Activated CD4-positive, alpha-beta T cell treated with anti-CD3 and anti-CD28 coated beads, Interleukin-2, amount 50 U/mL, for 48 hours (primary cell): Measurements from ENCODE around the gene BGN.

Experiments used
- DNase-seq, 2 experiments: peaks; one replicate each; pipeline ENCODE4 v3.0.0-alpha.2; 2020

The BGN gene

DNA sequence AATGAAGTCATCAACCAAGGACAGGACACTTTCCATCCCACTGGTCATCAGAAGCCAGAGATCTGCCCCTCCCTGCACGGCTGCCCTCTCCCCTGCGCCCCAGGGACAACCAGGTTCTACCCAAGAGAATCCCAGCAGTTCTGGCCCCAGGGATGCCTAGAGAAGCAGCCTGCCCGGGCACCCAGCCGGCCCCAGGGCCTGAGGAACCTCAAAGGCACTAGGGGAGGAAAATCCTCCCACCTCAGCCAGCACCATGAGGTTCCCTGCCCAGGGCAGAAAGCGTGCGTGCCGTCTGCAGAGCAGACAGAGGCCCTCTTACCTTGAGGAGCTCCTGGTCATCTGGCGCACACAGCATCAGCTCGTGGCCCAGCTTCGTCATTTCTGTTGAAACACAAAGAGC, 32.5 kb upstream of the BGN start:
- no peak for DNase-seq

DNA sequence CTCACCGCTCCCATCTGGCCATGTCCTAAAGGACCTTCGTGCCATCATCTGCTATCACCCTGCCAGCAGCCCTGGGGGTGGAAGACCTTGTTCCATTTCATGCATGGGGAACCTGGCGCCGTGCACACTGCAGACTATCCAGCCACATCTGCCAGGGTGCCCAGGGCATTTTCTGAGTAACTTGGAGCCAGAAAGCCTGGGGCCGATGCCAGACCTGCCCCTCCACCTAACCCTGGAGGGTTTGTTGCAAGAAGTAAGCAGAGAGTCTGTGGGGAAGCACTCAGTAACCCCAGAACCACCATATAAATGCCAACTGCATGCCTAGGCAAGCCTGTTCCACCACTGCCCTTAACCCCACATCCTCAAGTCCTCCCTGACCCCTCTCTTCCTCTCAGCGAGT, 31.7 kb upstream of the BGN start:
- no peak for DNase-seq

DNA sequence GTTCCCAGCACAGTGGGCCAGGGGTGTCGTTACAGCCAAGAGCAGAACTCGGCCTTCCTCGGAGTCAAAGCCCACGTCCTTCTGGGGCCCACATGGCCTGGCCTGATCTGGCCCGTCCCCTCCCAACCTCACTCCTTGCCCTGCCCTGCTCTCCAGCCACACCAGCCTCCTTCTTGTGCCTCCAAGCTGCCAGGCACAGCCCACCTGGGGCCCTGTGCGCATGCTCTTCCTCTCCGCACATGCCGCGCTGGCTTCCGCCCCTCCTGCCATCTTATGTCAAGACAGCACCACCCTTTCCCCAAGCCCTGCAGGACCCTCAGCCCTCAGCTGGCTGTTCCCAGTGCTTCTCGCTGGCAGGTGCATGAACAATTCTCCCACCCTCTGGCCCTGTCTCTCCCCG, 31.2 kb upstream of the BGN start:
- no peak for DNase-seq

DNA sequence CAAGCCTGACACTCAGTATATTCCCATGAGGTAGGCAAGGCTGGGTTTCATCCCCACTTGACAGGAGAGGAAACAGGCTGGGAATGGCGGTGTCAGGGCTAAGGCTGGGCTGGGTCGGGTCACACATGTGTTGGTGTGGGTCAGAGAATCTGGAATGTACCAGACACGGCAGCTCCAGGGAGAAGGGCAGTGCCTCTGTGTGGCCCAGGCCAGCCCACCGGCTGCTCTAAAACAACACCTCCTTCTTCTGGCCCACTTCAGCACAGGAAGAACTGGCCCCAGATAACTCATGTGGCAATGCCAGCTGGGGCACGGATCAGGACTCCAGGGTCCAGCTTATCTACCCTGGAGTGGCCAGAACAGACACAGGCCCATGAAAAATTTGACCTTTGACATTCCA, 30.7 kb upstream of the BGN start:
- DNase-seq = no peak

DNA sequence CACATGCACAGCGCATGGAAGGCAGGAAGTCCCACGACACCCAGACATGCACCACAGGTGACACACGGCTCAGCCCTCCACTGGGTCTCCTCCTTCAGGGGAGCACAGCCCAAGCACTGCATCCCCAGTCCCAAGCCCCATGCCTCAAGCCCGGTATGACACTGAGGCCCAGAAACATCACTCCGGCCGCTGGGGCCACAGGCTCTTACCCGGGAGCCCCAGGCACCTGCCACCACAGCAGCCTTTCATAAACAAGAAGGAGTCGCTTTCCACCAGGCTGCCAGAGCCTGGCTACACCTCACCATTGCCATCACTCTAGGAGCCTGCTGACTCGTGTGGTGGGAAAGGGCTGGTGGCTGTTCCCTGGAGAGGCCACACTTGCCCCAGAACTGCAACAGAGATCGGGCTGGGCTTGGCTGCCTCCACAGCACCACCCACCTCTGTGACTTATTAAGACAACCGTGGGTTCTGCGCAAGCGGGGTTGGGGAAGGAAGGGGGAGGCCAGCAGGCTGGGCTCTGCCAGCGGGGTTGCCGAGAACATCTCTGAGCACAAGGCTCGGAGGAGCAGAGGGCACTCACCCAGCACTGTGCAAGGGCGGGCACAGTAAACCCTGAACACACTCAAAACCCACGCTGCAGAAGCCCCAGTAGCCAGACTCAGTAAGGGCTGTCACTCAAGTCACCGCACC, 28.9 kb upstream of the BGN start:
- no peak for DNase-seq

DNA sequence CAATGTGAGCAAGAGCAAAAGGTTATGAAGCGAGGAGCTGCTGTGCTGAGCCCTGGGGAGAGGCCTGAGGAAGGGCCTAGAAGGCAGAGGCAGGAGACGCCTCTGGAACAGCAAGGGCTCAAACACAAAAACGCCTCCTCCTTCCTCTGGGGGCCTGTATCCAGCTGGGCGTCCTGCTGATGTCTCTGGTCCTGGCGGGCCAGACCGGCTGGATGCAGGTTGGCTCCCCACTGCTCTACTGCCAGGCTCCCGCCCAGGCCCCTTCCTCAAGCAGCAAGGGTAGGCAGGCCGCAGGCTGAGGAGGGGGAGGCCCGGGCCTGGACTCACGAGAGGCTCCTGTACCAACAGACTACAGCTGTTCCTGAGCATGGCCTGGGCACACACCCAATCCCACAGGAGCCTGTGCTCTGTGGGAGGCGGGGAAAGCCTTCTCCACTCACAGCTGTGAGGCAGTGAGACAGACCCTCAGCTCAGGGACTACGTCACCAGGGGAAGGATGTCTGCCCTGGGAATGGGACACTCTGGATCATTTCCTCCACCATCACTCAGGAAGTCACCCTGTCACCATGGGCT, 26.7 kb upstream of the BGN start:
- no peak for DNase-seq

DNA sequence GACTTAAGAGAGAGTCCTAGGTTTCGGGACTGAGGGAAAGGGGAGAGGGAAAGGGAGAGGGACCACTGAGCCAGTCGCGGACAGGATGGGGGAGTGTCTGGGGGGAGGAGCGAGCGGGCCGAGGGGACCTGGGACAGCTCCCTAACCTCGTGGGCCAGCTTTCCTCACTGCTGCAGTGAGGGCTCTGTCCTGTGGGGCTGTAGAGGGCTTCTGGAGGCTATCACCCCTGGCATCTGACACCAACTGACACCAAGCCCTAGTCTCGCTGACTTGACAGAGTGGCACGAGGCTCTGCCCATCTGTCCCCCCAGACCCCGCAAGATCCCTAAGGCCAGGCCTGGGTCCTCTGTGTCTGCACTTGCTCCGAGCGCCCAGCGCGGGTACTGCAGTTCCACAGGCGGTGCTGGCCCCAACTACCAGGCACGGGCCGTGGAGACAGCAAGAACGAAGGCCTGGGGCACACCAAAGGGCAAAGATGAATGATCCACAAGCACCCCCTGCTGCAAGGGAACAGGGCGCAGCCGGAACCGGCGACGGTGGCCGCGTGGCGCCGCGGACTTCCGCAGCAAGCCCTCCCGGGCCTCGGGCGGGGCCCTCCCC, 24.9 kb upstream of the BGN start:
- peak; percentile 20 to 36 for DNase-seq

DNA sequence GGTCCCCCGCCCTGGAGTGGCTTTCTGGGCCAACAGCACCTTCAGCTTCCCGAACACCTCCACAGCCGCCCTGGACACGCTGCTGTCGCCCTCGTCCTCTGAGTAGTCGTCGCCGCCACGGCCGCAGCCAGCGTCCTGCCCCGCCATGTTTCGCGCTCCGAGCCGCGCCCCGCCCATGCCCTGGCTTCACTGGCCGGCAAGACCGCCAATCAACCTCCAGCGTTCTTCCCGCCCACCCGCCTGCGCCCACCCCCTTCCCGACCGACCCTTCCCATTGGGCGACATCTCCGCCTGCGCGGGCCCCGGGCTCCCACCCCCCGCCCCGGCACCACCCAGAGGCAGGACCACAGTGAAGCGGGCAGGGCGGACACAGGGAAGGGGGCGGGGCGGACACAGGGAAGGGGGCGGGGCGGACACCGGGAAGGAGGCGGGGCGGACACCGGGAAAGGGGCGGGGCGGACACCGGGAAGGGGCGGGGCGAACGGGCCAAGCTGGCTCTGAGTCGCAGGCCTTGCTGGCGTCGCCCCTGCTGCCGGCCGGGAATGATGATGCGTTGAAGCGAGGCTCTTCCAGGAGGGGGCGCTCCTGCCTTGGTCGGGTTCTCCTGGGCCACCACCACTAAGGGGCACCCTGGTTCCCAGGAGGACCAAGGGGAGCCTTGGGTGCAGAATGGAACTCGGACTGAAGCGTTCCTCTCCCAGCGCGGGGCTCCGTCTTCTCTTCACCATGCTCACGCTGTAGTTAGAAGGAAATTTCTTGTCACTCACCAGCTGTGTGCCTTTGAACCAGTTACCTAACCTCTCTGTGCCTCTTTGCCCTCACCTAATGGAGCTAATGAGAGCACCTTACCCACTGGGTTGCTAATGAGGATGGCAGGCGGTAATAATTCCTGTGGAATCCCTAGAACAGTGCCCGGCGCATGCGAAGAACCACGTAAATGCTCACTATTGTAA, 24.1 kb upstream of the BGN start, which contains the start of gene HAUS7:
Gene HAUS7 (minus strand): TSS at position 166 of the 953 bp plus-strand sequence. CDS start 19 bp downstream, at position 147.
- peak; percentile 82 to 88 for DNase-seq

DNA sequence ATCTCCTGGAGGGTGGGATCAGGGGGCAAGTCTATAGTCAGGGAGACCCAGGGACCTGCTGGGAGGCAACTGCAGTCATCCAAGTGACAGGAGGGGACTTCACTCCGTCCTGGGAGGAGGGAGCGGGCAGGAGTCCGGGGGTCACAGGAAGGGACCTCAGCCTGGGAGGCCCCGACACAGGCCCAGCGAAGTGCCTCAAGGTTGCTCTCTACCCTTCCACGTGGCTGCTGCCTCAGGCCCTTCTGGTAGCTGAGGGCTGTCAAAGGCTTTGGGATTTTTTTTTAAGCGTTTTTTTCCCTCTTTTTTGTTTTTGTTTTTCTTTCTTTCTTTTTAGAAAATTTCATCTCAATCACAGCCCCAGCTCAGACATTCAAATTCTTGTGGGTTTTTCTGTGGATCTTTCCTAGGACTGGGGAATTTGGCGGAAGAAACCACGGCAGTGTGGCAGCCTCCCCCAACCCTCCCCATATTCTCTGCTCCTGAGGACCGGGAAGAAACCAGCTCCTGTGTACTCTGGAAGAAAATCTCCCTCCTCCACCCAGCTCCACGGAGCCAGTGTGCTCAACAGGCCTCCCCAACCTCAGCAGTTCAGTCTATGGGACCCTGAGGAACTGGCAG, 23.0 kb upstream of the BGN start:
- DNase-seq = no peak

DNA sequence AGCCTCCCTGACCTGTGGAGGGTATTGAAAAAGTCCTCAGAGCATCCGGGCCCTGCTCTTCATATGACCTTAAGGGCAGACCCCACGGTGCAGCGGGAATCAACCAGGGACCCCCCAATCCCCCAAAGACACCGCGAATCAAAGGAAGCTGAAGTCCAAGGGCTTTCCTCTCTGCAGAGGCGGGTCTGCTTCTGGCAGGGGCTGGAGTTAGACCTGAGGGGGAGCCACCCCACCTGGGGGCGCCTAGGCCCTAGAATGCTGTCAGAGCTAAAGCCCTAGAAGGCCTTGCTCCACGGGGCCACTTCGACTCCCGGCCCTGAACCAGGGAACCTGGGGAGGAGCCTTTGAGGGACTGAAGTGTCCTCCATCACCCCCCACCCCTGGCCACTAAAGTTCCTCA, 21.7 kb upstream of the BGN start:
- no peak for DNase-seq

DNA sequence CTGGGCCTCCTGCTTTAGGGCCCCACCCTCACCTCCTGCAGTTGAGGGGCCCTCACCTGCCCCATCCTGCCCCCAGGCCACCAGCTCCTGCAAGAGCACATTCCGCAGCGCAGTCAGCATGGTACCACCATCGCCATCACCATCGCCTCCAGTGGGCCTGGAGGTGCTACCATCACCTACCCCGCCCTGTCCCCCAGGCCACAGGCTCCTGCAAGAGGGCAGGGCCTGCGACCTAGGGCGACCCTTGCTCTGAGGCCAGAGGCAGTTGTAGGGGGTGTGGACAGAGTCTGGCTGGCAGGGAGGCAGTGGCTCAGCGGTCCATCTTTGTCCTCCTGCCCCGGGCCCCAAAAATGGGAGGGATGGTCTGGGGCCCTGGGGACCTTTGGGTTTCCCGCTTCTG, 20.5 kb upstream of the BGN start:
- DNase-seq = no peak

DNA sequence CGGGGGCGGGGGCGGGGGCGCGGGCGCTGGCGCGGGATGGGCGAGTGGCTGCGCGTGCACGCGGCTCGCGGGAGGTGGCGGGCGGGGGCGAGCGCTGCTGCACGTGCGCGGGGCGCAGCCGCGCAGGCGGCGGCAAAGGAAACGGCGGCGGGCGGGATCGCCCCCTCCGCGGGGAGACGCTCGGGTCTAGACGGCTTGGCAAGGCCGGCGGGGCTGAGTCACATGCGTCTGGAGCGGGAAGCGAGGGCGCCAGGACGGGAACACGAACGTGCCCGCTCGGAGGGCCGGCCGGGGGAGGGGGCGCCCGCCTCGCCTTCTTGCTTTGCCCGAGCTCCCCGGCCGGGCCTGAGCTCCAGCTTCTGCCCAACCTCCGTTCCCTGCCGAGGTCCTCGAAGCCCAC, 20.1 kb upstream of the BGN start:
- peak; percentile 21 to 32 for DNase-seq

DNA sequence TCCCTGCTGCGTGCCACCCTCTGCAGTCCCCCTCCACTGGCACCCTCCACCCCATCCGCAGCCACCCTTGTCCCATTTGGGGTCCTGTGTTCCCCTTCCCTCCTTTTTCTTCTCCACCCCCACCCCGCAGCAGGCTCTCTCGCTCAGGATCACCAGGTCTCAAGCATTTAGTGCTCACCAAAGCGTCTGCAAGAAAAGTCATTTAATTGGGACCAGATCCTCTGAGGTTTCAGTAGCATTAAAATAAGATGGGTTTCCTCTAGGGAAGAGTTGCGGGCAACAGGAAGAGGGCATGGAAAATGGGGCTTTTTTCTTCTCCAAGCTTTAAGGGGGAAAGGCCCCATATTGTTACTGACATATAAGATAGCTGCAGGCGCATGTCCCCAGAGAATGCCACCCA, 19.5 kb upstream of the BGN start:
- DNase-seq = no peak

DNA sequence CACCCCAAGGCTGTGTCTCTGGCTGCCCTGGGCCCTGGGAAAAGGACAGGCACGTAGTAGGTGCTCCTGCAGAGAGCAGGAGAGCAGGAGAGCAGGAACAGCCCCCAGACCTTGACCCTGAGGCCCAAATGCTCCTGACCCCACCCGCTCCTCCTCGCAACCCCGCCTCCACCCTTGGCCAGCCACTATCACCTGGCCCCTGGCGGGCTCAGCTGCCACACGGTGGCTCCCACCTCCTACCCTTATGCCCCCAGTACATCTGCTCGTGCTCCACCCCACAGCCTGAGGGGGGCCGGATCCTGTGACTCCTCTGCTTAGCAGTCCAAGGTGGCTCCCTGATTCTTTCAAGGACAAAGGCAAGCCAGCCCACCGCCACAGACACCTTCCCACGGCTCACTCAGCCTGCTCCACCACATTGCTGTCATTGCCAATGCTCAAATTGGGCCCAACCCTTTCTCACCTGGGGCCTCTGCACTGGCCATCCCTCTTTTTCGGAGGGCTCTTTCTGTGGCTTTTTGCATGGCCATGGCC, 19.0 kb upstream of the BGN start:
- no peak for DNase-seq

DNA sequence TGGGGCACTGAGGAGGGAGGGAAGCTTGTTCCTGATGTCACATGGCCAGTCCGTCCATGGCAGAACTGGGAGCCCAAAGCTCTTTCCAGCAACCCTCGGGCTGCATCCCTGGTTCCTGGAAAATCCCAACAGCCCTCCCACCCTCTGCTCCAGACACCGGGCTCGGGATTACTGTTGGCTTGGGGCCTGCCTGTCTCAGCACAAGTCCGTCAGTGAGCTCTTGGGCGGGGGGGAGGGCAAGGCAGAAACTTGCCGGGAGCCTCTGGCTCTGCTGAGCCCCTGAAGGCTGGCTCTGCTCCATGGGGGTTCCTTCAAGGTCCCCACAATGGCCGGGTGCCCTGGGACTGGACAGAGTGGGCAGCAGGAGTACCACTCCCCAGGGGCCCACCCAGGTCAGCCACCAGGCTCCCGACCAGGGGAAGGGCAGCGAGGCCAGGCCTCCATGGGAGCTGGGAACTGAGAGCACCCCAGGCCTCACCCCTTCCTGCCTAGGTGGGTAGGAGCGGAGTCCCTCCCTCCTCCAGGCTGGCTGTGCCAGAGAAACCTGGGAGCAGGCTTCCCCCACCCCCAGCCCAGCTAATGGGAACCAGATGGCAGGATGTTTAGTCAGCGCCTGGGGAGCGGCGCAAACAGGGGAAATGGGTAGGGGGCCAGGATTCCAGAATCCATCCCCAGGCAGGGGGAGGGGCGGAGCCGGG, 18.0 kb upstream of the BGN start:
- no peak for DNase-seq

DNA sequence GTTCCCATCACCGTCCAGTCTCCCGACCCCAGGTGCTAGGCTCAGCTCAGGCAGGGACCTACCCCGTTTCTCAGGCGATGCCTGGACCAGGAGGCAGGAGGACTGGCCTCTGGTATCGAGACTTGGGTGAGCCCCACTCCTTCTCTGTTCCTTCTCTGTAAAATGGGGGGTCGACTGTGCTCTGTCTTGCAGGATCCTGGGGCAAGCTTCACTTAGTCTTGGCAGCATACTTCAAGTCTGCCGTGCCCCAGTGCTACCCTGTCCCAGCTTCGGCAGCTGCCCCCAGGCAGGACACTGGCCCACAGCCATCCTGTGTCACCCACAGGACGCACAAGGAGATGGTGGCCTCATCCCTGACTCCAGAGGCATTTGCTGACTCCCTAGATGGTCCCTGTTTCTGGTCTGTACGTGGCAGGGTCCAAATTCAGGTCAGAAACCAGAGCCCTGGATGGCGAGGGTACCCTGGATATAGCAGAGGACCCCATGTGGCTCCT, 17.4 kb upstream of the BGN start:
- DNase-seq = no peak

DNA sequence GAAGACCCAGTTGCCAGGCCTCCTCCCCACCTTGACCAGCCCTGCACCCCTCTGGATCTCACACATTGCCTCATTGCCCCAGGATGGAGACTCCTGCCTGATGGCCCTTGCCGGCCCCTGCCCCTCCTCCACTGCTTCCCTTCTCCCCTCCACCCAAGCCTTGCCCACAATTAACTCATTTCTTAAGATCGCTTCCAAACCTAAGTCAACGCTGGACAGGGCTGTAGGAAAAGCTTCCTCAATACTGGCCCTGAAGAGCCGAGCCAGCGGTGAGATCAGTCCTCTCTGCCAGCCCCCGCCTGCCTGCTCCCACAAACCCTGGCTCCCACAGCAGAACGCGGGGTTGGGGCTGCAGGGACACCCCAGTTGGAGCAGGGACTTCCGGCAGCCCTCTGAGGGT, 16.9 kb upstream of the BGN start:
- no peak for DNase-seq

DNA sequence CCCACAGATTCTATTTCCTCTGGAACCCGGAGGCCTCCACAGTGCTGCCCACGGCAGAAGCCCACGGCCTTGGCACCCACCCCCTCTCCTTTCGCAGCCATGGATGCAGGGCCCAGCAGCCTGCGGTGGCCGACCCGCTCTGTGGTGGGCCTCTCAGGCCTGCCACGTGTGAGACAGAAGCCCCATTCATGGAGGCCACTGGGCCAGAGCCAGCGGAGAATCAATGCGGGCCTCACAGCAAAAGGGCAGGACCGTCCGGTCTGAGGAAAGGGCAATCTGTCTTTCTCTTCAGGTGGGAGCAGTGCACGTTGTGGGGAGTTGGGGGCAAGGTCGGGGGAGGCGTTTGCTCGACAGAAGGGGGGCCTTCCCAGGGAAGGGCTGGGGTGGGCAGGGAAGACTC, 16.0 kb upstream of the BGN start:
- no peak for DNase-seq

DNA sequence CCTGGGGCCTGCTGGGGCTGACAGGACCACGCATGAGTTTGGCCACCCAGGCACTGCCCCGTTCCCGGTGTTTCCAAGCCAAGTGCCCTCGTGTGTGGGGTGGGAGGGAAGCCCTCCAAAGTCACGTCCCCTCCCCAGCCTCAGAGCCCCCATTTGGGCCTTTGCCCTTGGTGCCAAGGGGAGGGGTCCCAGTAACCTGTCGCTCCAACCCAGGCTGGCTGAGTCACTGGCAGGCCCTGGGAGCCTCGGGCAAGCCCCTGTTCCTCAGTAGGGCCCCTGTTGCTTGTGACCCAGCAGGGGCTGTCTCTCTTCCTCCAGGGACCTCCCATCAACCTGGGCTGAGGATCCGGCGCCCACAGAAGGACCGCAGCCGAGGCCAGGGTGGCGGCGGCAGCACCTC, 13.7 kb upstream of the BGN start:
- no peak for DNase-seq

DNA sequence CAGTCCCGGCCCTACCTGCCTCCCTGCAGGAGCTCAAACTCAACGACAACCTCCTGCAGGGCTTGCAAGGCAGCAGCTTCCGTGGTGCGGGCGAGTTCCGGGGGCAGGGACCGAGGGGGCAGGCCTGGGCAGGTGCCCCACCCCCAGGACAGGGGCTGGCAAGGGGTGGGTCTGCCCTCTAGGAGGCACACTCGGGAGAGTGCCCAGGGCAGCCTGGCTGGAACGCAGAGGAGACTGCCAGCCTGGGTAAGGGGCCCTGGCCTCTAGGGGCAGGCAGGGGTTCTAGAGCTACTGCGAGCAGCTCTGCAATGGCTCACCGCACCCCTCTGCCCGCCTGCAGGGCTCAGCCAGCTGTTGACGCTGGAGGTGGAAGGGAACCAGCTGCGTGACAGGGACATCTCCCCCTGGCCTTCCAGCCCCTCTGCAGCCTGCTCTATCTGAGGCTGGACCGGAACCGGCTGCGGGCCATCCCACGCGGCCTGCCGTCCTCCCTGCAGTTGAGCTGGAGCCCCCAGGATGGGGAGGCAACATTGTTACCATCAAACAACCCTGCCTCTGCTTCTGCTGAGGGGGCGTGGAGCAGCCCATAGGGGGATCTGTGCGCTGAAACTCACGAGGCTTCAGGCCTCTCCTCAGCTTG, 12.3 kb upstream of the BGN start:
- no peak for DNase-seq

DNA sequence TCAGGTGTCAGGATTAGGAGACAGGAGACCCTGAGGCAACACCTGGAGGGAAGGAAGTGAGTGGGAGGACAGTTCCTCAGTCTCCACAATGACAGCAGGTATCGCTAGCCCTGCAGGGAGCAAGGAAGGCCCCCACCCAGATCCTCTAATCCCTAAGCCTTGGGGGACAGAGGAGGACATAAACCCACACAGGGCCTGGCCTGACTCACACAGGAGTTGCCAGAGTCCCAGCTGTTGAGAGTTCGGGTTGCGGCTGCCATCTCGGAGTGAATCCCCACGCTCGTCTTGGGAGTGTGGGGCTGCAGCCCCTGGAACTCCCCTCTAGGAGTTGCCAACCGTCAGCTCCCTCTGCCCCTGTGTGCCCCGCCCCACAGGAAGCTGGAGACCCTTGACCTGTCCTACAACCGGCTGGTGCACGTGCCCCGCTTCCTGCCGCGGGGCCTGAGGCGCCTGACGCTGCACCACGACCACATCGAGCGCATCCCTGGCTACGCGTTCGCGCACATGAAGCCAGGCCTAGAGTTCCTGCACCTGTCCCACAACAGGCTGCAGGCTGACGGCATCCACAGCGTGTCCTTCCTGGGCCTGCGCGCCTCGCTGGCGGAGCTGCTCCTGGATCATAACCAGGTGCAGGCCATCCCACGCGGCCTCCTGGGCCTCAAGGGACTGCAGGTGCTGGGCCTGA, 9.2 kb upstream of the BGN start:
- DNase-seq = no peak
